Stomach (tissue), 4 donors: ENCODE measurements around the gene MYOD1.

Experiments used
- CTCF ChIP-seq, 7 experiments: fragments of 450-650 bp in 4 of 7; fragments of 200-600 bp in 3 of 7; sonication (generic) in 3 of 7; IDR thresholded peaks; one replicate each; pipeline ENCODE4 v1.5.1; 2016 to 2019; ENCODE audit warnings: antibody characterized with exemption in 7 of 7, control low read depth in 2 of 7, mild to moderate bottlenecking in 1 of 7
- EP300 ChIP-seq: sonication (generic); formaldehyde crosslinking; IDR thresholded peaks from one replicate; pipeline ENCODE4 v1.6.1; 2017; ENCODE audit warnings: antibody characterized with exemption
- POLR2A ChIP-seq, 4 donors: fragments of 450-650 bp; IDR thresholded peaks; one replicate each; pipeline ENCODE4 v1.6.1; 2016; ENCODE audit warnings: antibody characterized with exemption in 4 of 4, control low read depth in 2 of 4, mild to moderate bottlenecking in 1 of 4, moderate library complexity in 1 of 4
- POLR2AphosphoS5 ChIP-seq, 3 donors: sonication (generic); formaldehyde crosslinking; IDR thresholded peaks; one replicate each; pipeline ENCODE4 v1.6.1; 2016; ENCODE audit warnings: antibody characterized with exemption in 3 of 3

- TF ChIP-seq POLR2AphosphoS5 (IDR thresholded peaks at IDR 0.05) (no peak), CTCF (IDR thresholded peaks at IDR 0.05) (no peak), POLR2A (IDR thresholded peaks at IDR 0.05) (no peak), EP300 (no peak)
Observed at GRCh38 chr11:17734986-17735817, 15.8 kb downstream of the MYOD1 start.
